ENCODE results near the gene C1orf35.
A peak's percentile ranks its signal among the peaks of the same experiment; 100 is the strongest.

C1orf35 gene

DNA sequence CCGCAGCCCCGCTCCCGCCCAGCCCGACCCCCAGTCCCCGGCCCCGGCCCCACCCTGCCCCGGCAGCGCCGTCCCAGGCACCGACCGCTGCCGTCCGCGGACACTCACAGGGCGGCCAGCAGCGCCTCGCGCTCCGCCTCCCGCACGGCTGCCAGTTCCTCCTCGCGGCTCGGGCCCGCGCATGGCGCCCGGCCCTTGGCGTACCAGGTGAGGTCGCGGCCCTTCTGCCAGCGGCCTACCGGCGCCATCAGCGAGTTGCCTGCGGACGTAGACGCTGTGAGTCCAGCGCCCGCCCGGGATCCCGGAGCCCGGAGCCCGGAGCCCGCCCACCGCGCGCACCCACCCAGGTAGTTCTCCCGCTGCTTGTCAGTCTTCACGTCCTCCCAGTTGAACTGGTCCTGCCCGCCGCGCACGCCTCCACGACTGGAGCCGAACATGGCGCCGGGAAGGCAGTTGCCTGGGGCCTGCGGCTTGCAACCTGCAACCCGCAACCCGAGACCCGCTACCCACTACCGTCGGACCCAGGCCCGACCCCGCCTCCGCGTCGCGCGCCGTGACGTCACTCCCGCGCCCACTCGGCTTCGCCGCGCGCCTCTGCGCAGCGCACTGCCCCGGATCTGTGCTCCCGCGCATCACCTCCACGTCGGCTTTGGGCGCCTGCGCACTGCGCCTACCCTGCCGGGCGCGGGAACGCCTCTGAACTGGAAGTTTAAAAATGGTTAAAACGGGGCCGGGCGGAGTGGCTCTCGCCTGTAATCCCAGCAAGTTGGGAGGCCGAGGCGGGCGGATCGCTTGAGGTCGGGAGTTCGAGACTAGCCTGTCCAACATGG lies at the start of gene C1orf35:
Gene C1orf35 (minus strand): TSS at position 535 of the 830 bp plus-strand sequence. CDS start 98 bp downstream, at position 437.
- DNase-seq: peak; percentile 91 to 95

DNA sequence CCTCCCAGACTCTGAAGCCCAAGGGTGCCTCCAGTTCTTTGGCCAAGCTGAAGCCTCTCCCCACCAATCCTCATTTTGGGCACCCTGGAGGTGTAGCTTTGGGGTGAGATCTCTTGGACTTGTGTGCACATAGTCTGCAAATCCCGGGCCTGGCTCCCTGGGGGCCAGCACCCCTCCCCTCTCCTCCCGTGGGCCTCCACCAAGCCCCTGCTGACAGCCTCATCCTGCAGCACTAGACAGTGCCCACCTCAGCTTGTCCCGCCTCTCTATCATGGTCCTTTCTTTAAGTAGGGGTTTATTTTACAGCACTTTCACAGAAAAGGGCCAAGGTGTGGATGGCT lies 49.8 kb upstream of the C1orf35 start:
- no peak for DNase-seq

DNA sequence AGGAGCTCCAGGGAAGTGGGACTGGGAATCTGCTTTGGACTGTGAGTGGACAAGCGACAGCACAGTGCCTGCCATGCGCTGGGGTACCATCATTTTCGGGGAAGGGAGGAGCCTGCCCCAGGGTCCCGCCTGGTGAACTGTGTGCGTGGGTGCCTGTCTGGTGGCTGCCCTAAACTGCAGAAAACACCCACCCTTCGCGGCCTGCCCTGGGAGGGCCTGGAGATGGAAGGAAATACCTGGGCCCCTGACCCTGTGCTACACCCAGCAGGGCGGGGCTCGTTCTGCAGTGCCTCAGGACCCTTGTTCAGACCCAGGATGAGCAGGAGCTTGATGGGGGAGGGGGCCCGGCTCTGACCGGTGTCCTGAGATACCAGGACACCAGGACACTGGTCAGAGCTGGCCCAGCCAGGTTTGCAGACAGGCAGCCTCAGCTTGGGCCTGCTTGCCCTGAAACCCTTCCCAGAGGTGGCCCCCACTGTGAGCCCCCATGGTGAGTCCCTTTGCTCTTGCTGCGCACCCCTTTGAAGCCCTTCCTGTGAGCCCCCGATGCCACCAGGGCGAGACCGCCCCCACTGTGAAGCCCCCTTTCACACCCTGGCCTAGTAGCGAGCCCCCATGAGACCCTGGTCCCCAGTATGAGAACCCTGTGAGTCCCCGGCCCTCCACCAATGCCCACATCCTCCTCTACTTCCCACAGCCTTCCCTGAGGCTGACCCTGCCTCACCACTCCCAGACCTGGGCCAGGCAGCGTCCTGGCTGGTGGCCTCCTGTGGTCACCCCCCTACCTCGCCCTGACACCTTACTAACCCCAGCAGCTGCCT lies 49.2 kb upstream of the C1orf35 start:
- DNase-seq: no peak

DNA sequence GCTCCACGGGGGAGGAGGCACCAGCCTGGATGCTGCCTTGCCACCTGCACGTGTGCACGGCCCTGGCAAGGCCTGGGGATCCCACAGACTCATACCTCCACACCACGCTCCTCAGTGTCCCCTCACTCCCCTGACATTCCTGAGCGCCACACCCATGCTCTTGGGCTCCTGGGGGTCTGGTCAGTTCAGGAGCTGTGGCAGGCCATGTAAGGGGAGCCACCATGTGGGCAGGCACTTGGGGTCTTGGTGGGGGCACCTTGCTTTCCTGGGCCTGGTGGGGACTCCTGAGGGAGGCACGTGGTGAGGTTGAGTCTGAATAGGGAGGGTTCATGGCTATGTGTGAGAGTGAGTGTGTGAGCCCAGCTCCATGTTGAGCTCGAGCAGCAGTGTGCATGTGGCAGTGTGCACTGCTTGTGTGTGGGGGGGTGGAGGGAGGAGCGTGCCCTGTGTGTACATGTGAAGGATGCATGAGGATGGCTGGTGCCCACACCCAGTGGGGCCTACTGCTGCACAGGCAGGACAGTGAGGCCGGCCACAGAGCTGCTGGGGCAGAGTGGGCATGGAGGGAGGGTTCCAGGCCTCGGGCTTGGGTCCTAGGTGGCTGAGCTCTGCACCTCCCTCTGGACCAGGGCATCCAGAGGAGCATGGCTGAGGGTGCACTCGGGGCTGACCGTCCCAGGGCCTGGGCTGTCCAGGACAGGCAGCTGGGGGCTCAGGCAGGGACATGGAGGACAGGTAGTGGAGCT lies 48.2 kb upstream of the C1orf35 start:
- DNase-seq: no peak

DNA sequence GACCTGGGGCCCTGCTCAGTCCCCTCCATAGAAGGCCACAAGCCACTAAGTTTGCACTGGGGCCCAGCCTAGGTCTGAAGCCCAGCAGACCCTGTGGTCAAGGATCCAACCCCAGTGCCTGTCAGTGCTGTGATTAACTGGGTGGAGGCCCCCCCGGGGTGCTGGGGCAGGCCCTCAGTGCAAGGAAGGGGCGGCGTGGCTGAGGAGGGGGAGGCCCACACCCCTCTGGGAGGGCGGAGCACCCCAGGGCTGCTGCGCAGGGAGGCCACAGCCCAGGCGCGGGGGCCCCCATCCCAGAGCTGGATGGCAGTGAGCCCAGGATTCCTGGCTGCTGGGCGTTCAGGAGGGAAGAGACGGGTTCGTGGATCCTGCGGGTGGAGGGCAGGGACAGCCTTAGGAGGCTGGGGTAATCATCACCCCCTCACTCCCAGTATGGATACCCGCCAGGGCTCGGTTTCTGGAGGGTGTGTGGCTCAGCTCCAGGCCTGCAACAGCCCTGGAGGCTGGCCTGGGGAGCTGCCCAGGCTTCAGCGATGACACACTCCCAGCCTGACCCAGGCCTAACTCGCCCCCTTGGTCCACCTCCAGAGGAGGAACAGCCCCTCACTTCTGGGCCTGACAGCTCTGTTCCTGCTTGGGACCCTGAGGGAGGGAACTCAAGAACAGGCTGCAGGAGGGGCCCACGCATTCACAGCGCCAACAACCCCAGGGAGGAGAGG lies 47.5 kb upstream of the C1orf35 start:
- no peak for DNase-seq

DNA sequence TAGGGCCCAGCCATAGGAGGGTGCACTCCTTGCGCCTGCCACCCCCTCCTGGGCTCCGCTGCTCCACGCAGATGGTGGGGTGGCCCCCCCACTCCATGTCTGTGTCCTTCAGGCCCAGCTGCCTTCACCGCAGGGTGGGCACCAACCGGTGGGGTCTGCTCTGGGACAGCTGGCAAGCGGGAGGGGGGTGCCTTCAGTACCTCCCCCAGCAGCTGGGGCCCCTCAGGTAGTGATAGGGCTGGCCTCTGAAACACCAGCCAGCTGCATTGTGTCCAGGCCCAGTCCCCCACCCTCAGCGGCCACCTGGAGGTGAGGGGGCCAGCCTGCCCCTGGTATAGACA lies 47.0 kb upstream of the C1orf35 start:
- no peak for DNase-seq

DNA sequence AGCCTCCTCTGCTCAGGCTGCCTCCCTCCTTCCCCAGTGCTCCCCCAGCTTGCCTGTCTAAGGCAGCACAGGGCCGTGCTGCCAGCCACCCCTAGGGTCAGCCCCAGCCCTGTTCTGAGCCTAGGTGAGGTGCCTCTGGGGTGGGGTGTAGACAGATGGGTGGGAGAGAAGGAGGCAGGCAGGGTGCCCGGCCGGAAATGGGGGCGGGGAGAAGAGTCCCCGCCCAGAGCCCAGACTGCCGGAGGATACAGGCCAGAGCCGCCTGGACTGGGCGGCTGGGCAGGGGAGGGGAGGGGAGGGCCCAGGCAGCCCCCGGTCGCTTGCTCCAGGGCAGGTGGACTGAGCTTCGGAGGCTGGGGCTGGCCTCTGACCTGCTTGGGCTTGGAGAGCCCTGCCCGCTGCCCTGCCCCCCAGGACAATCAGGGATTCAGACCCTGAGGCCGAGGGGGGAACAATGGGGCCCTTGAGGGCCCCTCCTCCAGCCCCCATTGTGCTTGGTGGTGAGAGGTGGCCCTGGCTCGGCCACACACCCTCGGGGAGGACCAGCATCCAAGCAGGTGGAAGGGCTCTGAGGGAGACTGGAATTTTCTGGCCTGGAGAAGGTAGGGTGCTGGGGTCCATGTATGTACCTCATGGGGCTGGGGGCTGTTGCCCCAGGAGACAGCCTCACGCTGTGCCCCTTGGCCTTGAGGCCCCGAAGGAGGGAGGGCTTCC lies 46.4 kb upstream of the C1orf35 start, which contains the start of gene GJC2:
Gene GJC2 (plus strand): TSS at position 525 of the 714 bp plus-strand sequence. CDS start 7,829 bp downstream, outside the sequence.
- no peak for DNase-seq

DNA sequence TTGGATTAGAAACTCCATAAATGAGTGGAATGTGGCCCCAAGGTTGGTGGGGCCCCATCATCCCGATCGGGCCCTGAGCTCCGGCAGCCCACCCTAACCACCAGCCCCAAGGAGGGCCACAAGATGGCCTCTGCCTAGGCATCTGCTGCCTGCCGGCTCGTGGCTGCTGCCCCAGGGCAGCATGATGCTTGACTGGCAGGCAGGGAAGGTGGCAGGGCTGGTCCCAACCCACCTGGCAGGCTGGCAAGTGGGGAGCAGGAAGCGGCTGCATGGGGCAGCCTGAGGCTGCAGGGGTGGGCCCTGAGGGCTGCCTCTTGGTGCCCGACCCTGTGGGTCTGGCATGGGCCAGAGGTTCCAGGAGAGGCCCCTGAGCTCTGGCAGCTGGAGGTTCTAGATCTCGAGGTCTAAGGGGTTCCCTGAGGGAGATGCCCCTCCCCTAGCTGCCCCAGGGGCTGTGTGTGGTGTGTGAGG lies 45.8 kb upstream of the C1orf35 start:
- no peak for DNase-seq

DNA sequence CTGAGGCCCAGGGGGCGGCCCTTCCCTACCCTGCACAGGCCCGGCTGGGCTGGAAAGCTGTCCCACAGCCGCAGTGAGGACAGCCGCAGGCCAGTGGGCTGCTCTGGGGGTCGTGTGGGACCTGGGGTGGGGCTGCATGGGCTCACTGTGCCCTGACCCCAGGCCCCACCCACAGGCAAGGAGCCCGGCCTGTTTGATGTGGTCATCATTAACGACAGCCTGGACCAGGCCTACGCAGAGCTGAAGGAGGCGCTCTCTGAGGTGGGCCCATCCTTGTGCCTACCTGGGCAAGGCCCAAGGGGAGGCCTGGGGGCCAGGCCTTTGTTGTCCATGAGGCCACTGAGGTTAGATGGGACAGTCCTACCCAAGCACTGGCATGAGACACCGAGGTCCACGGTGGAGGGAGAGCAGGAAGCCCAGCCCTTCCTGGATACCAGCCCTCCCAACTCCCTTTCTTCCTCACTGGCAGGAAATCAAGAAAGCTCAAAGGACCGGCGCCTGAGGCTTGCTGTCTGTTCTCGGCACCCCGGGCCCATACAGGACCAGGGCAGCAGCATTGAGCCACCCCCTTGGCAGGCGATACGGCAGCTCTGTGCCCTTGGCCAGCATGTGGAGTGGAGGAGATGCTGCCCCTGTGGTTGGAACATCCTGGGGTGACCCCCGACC lies 45.2 kb upstream of the C1orf35 start:
- no peak for DNase-seq

DNA sequence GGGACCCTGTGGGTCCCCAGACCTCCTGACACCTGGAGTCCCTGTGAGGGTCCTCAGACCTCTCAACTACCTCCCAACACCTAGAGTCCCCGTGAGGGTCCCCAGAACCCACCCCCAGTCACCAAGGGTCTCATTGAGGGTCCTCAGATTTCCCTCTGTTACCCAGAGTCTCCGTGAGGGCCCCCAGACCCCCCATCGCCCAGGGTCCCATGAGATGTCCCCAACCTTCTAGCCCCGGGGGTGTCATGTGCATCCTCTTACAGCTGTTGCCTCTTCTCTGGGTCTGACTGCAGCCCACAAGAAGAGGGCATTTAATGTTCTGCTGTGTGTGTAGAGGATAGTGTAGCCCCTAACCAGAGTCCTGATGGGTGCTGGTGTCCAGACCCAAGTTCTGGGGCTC lies 44.6 kb upstream of the C1orf35 start:
- DNase-seq: no peak

DNA sequence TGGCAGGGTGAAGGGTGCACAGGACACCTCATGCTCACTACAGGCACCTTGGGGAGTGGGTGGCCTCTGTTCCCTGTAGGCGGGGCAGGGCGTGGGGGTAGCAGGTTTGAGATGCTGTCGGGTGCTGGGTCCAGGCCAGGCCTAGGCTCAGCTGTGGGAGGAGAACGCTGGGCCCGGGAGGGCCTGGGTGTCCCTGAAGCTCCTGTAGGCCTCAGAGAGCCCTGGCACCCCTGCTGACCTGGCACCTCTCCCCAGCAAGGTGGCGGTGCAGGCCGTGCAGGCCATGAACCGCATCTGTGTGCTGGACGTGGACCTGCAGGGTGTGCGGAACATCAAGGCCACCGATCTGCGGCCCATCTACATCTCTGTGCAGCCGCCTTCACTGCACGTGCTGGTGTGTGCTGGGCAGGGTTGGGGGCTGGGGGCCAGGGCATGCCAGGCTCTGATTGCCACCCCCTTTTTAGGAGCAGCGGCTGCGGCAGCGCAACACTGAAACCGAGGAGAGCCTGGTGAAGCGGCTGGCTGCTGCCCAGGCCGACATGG lies 44.1 kb upstream of the C1orf35 start:
- no peak for DNase-seq

DNA sequence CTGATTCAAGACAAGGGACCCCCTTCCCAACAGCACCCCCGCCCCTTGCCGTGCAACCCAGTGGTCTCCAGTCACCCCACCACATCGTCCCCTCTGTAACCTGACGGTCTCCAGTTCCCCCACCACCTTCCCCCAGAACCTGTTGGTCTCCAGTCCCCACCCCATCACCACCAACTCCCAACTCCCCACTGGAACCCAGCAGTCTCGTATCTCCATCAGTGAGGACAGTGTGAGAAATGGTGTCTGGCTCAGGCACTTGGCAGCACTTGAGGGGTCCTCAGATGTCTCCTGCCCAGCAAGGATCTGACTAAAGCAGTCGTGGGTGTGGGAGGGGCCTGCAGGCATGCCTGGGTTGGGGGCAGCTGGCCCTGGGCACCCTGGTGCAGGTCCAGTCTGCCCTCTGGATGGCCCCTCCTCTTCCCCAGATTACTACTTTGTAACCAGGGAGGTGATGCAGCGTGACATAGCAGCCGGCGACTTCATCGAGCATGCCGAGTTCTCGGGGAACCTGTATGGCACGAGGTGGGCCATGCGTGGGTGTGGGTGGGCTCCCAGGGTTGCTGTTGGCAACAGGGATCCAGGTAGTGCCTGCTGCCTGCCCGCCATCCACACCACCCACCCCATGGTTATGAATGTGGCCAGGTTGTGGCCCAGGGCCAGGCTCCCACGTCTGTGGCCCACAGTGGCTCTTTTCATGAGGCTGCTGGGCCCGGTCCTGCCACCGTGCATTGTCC lies 43.5 kb upstream of the C1orf35 start:
- no peak for DNase-seq

DNA sequence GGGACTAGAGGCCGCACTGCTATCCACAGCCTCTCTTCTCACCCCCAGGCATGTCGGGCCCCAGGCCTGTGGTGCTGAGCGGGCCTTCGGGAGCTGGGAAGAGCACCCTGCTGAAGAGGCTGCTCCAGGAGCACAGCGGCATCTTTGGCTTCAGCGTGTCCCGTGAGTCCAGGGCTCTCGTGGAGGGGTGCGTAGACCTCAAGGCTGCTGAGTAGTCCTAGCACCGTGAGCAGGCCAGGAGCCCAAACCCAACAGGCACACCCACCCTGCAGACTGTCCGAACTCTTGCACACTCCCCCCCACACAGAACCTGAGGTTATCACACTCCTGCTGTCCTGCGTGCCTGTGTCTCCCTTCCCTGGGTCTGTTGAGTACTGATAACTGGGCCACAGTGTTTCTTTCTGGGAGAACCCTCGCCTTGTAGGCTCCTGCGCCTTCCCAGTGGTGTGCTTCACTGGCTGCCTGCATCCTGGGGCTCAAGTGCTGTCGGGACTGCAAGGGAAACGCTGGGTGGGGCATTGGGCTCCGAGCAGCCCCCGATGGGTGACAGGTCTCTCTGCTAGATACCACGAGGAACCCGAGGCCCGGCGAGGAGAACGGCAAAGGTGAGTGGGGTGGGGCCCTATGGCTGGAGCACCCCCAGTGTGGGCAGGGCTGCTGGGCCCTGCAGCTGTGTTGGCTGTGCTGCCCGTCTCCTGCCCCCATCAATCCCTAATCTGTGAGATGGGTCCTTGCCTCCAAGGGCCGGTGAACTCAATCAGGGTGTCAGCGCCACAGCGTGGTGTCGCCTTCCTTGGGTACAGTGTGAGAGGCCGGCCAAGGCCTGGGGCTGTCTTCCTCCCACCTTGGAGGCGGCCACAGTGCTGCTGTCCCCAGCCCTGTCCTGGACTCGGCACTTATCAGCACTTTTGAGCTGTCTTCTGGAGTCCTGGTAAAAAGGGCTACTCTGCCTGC lies 42.6 kb upstream of the C1orf35 start:
- no peak for DNase-seq

DNA sequence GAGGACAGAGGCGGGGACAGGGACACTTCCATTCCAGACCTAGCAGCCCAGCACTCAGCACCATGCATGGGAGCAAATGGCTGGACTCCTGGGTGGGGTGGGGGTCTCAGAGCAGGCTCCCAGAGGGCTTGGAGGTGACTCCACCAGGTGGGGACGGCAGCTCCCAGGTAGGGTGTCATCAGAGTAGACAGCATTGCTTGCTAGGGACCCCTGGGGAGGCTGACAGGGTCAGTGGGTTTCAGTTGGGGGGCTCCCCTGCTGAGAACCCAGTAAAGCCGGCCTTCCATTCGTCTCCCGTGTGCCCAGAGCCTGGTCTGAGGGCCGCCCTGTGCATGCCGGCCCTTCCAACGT lies 41.8 kb upstream of the C1orf35 start:
- DNase-seq: no peak

DNA sequence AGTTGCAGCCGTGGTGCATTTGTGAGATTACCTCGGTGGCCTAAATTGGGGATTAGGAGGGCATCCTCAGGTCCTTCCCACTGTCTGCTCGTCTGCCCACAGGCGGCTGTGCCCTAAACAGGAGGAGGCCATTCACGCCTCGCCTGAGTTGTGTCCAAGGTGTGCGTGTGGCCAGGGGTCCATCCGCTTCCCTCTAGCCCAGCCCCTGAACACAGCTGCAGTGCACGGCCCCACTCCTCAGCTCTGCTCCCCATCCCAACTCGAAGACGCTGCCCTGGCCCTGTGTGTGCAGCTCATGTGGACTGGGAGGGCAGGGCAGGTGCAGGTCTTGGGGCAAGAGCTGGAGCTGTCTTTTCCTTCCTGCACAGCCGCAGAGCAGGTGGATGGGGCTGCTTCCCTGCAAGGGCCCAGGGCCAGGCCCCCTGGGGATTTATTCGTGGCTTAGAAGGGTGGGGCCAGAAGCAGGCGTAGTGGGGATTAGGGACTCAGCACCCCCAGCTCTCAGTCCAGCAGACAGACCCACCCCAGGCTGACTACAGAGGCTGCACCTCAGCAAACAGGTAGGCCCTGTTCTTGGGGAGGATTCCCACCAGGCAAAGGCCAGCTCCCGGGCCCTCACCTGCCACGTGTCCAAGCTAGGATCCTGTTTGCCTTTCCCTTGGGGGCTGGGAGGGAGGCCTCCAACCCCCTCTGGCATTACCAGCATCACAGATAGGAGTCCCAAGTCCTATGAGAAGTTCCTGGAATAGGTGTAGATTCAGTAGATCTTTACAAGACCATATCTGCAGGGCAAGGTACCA lies 41.3 kb upstream of the C1orf35 start:
- no peak for DNase-seq

DNA sequence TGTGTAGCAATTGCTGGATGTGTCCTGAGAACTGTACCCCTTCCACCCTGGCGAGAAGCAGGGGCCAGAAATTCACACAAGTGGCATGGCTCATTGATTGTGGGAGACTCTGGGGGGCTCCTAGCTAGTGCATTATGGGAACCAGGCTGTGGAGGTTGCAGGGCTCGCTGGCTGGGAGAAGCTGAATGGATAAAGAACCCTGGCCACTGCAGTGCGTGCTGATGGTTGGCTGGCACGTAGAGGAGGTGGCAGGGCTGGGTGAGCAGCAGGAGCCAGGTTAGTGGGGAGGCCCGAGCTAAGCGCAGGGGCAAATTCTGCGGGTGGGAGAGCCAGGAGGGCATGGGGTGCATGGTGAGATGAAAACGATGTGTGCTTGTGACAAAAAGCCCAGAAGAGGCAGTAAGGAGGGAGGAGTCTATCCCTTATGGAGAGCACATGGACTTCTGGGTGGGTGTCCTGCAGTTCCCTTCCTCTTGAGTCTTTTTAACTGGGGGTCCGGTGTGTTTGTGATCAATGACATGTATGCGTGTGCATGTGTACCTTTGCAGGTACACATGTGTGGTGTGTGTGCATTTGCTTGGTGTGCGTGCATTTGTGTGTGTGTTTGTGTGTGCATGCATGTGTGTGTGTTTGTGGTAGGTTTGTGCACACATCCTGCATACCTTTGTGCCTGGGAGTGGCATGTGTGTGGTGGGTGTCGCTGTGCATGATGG lies 40.5 kb upstream of the C1orf35 start:
- DNase-seq: no peak

DNA sequence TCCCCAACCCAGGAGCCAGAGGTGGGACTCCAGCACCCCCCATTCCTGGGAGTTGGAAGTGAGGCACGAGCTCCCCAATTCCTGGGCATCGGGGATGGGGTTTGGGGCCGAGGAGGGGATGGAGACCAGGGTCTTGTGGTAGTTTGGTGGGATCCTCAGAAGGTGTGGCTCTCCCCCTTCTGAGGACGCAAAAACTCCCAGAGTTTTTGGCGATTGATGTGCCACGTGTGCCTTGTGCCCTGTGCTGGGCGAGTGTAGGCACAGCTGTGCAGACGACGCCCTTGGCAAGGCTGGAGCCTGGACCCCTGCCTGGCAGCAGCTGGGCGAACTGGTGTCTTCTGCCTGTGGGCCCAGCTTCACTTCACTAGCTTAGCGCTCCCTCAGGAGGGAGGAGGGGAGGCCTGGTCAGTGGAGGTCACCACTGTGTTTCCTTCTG lies 39.6 kb upstream of the C1orf35 start:
- no peak for DNase-seq

All from stimulated activated CD4-positive, alpha-beta T cell treated with anti-CD3 and anti-CD28 coated beads, Interleukin-4, amount 100 ng/mL, for 4 hours (primary cell).